ENCODE measurements around the gene DOP1A.

The DOP1A gene

DNA sequence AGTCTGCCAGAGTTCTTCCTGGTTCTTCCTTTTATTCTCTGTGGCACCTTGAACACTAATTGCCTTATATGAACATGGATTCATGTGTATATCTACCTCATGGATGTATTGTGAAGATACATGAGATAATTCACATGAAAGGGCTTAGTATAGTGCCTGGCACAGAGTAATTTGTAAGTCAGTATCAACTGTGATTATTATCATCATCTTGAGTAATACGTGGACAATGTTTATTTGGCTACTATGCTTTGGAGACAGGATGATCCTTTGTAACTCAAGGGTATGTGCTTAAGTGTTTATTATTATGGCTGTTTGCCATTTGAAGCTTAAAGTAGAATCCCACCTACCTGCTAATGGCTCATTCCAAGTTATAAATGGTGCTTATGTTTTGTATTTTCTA lies 16.0 kb downstream of the DOP1A start:
- DNase-seq: no peak

DNA sequence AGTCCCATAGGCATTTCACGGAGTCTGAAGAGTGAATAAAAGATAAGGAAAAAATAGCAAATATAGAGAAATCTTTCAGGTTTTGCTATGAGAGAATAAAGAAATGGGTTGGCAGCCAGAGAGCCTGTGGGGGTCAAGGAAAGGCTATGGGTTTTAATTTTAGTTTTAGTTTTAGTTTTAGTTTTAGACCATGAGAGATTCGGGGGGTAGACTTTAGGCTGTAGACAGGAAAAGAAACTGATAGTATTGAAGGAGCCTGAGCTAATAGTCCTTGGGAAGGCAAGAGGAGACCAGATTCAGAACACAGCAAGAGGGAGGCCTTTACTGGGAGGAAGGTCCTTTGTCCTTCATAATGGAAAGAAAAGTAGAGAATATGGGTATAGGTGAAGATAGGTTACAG lies 19.3 kb downstream of the DOP1A start:
- no peak for DNase-seq

DNA sequence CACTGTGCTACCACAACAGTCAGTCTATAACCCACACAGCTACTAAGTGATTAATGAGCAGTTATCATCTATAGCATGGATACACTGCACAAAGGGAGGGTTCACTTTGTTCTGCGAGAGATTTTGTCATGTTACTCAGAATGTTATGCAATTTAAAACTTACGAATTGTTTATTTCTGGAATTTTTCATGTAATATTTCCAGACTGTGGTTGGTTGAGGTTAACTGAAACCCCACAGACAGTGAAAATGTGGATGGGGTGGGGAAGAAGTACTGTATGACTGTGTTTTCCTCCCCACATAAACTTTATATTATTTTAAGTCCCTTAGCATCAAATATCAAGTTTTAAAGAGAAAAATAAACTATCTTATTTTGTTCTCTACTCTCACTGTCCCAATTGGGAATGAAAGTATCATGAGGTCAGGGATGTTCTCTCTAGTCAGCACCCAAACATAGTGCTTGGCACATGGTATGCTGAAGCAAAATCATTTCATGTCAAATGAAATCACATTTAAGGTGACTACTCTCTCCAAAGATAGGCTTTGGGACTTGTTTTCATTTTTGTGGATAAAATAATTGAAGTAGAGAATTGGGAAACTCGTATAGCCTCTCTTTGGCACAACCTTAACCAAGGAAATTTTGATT lies 25.4 kb downstream of the DOP1A start:
- no peak for DNase-seq

DNA sequence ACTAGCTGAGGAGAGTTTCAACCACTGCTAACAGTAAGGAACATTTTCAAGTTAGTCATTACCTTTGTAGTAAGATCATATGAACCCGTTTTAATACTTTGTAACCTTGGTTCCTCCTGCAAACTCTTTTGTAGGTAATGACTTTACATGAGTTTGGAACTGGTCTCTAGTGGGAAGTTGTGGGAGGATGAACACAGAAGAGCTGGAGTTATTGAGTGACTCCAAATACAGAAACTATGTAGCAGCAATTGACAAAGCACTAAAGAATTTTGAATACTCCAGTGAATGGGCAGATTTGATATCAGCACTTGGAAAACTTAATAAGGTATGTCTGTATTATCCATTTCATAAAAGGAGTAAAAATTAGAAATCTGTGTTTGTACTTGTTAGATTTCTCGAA lies 29.3 kb downstream of the DOP1A start:
- no peak for DNase-seq

DNA sequence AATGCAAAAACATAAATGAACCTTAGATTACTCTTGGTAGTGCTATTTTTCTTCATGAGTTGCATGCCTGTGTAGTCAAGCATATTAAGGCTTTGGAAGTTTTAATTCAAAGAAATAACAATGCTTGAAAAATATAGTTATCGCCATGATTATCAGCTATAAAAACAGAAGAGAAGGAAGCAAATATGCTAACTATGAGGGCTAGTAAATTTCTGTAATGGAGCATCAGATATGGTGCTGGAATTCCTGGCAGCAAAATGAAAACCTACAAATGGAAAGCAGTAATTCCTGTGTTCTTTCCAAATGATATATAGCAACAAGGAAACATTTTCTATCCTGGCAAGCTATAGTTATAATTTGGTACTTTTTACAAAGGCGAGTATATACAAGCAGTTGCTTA lies 29.7 kb downstream of the DOP1A start:
- DNase-seq: no peak

DNA sequence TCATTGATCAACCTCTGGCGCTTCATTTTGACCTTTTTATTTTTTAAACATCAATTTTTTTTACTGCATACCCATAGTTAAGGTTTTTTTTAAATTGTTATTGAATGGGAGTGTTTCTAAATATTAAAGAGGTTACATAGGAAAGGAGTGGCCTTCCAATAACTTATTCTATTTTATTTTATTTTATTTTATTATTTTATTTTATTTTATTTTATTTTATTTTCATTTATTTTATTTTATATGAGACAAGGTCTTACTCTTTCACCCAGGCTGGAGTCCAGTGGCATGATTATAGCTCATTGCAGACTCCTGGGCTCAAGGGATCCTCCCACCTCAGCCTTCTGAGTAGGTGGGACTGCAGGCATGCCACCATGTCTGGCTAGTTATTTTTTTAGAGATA lies 30.2 kb downstream of the DOP1A start:
- no peak for DNase-seq

DNA sequence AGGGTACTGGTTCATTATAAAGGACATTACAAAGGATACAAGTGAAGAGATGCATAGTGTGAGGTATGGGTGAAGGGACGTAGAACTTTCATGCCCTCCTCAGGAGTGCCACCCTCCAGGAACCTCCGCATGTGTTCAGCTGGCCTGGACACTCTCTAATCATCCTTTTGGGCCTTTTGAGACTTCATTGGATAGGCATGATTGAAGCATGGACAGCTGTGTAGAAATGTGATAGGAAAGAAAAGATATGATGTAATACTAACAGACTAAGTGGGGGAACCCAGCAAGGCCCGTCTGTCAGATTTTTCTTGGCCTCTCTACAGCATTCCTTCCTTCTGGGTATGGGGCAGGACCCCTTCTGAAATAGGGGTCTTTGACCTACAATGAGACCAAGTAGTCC lies 31.1 kb downstream of the DOP1A start:
- no peak for DNase-seq

DNA sequence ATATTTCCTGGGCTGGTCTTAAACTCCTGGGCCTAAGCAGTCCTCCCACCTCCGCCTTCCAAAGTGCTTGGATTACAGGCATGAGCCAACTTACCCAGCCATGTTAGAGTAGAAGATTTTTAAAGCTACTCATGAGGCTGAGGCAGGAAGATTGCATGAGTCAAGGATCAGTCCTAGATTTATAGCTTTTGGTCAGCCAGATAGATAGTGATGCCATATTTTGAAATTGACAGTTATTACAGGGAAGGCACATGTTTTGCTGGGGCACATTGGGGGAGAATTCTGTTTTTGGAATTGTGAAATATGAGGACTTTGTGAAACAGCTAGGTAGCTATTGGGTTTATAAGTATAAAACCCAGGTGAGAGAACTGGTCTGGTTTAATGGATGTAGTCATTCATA lies 40.9 kb downstream of the DOP1A start:
- DNase-seq: no peak

DNA sequence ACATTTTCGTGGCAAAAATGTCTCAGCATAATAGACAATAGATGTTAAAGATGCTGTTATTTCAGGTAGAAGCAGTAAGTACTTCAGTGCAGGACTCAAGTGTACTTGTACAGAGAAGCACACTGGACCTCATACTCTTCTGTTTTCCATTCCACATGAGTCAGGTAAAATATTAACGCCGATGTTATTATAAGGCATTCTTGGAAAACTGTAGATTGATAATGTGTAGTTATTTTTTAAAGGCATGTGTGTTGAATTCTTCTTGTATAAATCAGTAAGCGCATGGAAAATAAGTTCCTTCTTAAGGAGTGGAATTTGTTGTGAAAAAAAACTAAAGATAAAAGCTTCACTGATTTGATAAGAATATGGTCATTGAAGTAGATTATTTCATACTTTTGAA lies 45.8 kb downstream of the DOP1A start:
- no peak for DNase-seq

DNA sequence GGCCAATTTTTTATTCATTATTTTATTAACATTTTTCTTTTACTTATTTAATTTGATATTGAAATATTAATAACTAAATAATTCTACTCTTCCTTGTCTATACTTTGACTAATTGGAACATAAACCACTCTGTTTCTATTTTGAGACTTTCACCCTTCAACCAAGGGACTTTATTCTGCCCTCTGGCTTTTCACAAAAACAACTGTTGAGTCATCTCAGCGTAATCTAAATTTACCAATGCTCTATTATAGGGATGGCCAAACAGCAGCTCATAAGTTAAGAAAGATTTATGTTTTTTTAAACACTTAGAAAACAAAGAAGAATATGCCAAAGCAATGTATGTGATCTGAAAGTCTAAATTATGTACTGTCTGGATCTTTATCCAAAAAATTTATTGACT lies 46.7 kb downstream of the DOP1A start:
- DNase-seq: no peak

DNA sequence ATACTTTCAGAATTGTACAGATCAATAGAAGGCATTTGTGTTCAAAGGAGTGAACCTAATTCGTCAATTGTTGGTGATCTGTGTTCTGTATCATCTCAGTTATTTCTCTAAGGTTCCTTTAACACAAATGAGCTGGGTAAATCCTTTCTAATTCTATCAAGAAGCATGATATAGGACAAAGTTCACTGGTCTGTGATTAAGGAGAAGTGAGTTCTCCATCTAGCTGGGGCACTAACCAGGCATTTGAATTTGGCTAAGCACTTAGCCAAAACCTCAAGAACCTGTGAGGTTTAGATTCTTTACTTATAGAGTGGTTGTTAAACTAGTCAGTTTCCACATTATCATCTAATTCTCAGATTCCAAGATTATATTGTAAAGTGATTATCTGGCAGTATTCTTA lies 50.3 kb downstream of the DOP1A start:
- DNase-seq: no peak

DNA sequence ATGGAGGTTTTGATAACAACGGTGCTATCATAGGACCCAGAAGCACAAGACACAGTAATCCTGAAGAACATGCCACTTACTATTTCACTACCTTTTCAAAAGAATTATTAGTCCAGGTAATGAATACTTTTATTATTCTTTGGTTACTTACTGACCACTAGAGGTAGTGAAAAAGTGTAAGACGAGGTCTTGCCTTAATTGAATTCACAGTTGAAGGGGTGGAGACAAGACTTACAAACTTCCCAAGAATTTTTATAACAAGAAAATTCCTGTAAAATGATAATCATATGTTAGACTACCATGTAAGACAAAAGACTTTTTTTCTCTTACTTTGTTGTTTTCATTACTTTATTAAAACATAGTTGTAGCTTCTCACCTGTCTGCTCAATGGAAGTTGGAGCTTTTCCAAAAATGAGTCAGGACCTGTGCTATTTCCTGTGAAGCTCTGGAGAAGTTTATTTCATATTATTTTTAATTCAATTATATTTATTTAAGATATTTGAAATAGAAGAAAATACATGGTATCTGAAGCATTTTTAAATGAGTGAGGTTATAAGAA lies 52.4 kb downstream of the DOP1A start:
- DNase-seq: no peak

DNA sequence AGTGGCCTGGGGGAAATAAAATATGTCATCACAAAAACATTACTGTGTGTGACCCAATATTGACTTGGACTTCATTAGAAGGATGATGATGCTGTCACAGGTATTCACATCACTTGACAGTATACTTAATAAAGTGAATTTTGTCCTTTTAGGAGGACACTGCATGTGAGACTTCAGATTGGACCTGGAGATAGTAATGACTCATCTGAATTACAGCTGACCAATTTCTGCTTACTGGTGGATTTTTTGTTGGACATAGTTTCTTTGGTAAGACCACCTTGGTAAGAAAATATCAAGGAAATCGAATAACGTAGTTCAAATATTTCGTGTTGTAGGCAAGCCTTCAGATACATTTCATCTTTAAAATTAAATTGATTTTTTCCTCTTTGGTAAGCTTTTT lies 57.1 kb downstream of the DOP1A start:
- no peak for DNase-seq

DNA sequence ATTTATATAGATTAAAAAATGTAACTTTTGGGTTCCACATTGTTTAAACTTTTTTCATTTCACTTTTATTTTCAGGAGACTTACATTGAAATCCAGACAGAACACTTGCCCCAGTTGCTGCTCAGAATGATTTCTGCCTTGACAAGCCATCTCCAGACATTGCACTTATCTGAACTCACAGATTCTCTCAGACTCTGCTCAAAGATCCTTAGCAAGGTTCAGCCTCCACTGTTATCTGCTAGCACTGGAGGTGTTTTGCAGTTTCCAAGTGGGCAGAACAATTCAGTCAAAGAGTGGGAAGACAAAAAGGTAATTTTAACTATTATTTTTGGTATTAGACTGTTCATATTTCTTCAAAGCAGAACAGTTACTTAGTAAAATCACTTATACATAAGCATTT lies 58.0 kb downstream of the DOP1A start:
- DNase-seq: no peak

DNA sequence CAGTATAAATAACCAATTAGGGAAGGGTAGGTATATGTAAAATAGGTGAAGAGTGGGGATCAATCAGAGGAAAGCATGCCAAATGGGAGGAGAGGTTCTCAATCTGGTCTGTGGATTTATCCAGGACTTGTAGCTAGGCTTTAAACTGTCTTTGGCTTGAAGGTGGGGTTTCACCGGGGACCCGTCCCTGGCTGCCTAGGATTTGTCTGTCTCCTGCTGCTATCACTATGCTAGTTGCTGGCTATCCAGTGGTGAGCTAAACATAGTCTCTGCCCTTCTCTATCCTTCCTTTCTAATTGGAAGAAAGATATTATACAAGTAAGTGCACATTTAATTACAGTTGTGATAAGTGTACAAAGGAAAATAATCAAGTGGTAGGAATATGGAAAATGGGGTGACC lies 58.8 kb downstream of the DOP1A start:
- no peak for DNase-seq

DNA sequence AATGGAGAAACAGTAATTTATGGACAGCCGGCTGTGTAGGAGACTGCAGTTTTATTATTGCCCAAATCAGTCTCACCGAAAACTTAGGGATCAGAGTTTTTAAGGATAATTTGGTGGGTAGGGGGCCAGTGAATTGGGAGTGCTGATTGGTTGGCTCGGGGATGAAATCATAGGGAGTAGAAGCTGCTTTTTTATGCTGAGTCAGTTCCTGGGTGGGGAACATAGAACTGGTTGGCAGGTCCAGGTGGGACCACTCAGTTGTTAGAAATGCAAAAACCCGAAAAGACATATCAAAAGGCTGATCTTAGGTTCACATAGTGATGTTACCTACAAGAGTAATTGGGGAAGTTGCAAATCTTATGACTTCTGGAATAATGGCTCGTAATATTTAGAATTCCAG lies 59.3 kb downstream of the DOP1A start:
- no peak for DNase-seq

DNA sequence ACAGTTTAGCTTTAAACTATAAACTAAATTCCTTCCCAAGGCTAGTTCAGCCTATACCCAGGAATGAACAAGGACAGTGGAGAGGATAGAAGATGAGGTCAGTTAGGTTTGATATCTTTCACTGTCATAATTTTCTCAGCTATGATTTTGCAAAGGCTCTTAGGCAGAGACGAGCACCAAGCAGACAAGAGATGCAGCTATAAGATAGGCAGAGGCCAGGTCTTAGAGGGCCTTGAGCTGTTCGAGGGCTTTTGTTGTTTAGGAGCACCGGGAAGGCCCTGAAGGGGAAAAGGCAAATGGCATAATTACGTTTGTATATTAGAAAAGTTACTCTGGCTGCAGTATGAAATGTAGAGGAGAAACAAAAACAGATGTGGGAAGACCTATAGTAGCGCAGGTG lies 59.8 kb downstream of the DOP1A start:
- DNase-seq: no peak

DNA sequence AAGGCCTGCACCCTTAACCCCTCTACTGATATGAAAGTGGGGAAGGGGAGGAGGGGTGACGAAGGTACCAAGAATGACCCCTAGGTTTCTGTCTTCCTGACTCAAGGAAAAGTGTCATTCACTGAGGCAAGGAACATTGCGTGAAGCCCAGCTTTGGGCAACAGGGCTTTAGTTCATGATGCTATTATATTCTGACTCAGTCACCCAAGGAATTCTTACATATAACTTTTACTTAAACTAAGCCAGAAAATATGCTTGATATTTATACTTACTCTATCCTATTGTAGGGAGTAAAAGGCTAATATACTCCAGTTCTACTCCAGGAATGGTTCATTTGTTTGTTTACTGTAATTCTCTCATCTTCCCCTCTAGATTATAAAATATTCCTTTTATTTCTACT lies 60.5 kb downstream of the DOP1A start:
- no peak for DNase-seq

DNA sequence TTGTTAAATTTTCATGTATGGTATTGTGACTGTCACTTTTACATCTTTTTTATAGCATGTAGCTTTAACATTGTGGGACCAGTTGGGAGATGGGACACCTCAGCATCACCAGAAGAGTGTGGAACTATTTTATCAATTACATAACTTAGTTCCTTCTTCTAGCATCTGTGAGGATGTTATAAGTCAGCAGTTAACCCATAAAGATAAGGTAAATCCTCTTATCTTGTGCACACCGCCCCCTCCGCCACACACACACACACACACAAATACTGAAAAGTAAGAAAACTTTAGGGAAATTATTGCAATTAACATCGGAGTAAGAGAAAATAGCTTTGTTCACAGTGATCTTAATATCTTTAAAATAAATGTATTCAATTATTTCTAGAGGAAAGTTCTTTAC lies 64.7 kb downstream of the DOP1A start:
- DNase-seq: no peak

DNA sequence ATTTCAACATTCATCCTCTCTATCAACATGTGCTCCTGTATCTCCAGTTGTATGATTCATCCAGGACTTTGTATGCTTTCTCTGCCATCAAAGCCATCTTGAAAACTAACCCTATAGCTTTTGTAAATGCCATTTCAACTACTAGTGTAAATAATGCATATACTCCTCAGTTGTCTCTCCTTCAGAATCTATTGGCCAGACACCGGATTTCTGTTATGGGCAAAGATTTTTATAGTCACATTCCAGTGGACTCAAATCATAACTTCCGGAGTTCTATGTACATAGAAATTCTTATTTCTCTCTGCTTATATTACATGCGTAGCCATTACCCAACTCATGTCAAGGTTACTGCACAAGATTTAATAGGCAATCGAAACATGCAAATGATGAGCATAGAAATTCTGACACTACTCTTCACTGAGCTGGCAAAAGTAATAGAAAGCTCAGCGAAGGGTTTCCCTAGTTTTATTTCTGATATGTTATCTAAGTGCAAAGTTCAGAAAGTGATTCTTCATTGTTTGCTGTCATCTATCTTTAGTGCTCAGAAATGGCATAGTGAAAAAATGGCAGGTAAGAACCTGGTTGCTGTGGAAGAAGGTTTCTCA lies 70.7 kb downstream of the DOP1A start:
- DNase-seq: no peak

DNA sequence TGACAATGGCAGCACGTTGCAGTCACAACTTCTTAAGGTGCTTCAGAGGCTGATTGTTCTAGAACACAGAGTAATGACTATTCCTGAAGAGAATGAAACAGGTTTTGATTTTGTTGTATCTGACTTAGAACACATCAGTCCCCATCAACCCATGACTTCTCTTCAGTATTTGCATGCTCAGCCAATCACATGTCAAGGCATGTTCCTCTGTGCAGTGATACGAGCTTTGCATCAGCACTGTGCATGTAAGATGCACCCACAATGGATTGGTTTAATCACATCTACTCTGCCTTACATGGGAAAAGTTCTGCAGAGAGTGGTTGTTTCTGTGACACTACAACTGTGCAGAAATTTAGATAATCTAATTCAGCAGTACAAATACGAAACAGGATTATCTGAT lies 71.3 kb downstream of the DOP1A start:
- DNase-seq: no peak

DNA sequence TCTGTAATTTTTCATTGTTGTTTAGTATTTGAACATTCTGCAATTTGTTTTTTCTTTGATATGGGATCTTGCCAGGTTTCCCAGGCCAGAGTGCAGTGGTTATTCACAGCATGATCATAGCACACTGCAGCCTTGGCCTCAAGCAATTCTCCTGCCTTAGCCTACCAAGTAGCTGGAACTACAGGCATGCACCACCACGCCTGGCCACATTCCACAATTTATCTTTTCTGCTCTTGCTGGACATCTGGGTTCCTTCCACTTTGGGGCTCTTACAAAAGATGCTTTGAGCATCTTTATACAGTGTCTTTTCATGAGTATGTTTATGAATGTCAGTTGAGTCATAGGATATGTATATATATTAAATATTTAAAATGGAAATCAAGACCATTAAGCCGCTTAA lies 83.6 kb downstream of the DOP1A start:
- no peak for DNase-seq

DNA sequence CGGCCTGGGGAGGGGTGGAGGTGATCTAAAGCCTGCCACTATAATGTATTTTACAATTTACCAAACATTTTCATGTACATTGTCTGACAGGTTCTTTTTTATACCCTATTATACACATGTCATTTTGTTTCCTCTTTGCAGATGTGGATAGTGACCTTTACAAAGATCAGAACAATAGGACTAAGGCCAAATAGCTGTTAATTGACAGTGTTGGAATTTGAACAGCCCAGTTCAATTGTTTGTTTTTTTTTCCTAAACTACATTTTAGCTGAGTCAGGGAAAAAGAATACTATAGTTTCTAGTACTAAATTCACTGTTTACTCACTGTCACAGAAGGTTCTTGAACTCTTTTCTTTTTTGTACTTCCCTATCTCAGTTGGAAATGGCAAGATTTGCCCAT lies 85.4 kb downstream of the DOP1A start:
- DNase-seq: no peak

DNA sequence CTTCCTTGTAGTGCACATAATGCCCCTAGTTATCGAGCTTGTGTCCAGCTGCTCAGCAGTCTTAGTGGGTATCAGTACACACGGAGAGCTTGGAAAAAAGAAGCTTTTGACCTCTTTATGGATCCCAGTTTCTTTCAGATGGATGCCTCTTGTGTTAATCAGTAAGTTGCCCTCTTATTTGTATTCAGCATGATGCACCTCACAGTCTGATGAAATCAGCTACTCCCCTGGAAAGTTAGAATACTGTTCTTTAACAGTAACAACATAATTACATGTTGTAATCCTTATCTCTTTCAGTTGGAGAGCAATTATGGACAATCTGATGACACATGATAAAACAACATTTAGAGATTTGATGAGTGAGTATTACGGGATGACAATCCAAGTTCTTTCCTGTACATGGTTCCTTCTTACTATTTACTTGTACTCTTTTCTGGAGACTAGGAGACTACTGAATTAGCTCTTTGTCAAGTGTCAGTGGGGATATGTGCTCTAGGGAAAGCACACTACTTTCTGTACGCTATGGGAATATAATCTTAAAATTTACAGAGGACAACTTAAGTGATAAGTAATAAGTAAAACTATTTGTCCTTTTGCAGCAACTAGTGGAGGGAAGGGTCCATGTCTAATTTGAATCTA lies 86.5 kb downstream of the DOP1A start:
- DNase-seq: no peak

DNA sequence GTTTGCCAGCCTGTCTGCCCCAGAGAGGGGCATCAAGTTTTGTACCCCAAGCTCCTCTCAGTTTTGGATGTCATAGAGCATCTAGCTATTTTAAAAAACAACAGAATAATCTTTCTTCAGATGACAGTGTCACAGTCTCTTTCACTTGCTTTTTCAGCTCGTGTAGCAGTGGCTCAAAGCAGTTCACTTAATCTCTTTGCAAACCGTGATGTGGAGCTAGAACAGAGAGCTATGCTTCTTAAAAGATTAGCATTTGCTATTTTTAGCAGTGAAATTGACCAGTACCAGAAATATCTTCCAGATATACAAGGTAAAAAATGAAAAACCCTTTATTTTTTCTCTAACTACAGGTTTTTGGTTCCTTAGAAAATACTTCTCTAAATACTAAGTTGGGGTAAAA lies 88.3 kb downstream of the DOP1A start:
- DNase-seq: no peak
